Lung (tissue), 12 donors: ENCODE results near the gene WWTR1. TPM values are rescaled to one million over a fixed set of nuclear protein-coding genes. Genes with fewer than 3 reads are reported as not detected.

Experiments
- ATAC-seq: fragments of 200-7000 bp; cut with Tn5 transposase; one replicate; pipeline ENCODE4 v1.9.1; 2020; ENCODE audit warnings: moderate number of reproducible peaks; ENCODE audit not compliant: insufficient read depth, low FRiP score
- DNase-seq, 3 donors: peaks; one replicate each; pipeline ENCODE4 v3.0.0-alpha.2; 2013 to 2017
- H3K27ac ChIP-seq, 2 donors: one replicate each; pipeline ENCODE4 v1.5.1; 2013; ENCODE audit warnings: mild to moderate bottlenecking in 2 of 2, moderate library complexity in 2 of 2, control low read depth in 1 of 2, inconsistent platforms in 1 of 2, low read depth in 1 of 2, low read length in 1 of 2
- H3K27me3 ChIP-seq, 3 donors: one replicate each; pipeline ENCODE4 v1.5.1; 2013; ENCODE audit warnings: low read length in 2 of 3; ENCODE audit not compliant: control insufficient read depth in 3 of 3, insufficient read depth in 3 of 3
- H3K36me3 ChIP-seq, 4 donors: one replicate each; pipeline ENCODE4 v1.5.1; 2013; ENCODE audit warnings: low read length in 4 of 4, mild to moderate bottlenecking in 1 of 4, moderate library complexity in 1 of 4; ENCODE audit not compliant: control insufficient read depth in 4 of 4, insufficient read depth in 4 of 4
- H3K4me1 ChIP-seq, 5 donors: one replicate each; pipeline ENCODE4 v1.5.1; 2013; ENCODE audit warnings: low read length in 5 of 5, mild to moderate bottlenecking in 2 of 5, moderate library complexity in 1 of 5; ENCODE audit not compliant: control insufficient read depth in 5 of 5, insufficient read depth in 5 of 5
- H3K4me3 ChIP-seq: one replicate; pipeline ENCODE4 v1.5.1; 2013; ENCODE audit warnings: mild to moderate bottlenecking, control low read depth, moderate library complexity
- H3K9ac ChIP-seq, 2 donors: one replicate each; pipeline ENCODE4 v1.5.1; 2013; ENCODE audit warnings: low read length in 2 of 2, control low read depth in 1 of 2; ENCODE audit not compliant: insufficient read depth in 1 of 2
- H3K9me3 ChIP-seq, 4 donors: one replicate each; pipeline ENCODE4 v1.5.1; 2013; ENCODE audit warnings: low read length in 3 of 4, mild to moderate bottlenecking in 1 of 4, moderate library complexity in 1 of 4; ENCODE audit not compliant: control insufficient read depth in 4 of 4, insufficient read depth in 3 of 4
- WGBS, 2 donors: extraction: QIAGEN DNeasy Blood & Tissue Kit; methylation state at CpG; one replicate each; pipeline ENCODE4 v1.1.7; 2013; 5-methylcytosine and 5-hydroxymethylcytosine counted together
- polyA plus RNA-seq, 2 donors: library from polyadenylated mRNA; stranded (reverse); fragments of 200-250 nt; gene quantifications; one replicate each; pipeline ENCODE4 v1.2.1, GENCODE V29; 2013
- total RNA-seq, 2 donors: library from RNA; depleted of rRNA in 1 of 2; stranded (reverse); fragments of >200 nt in 1 of 2; gene quantifications; one replicate each; pipeline ENCODE4 v1.2.1, GENCODE V29; 2014 to 2021
- TF ChIP-seq, protein P1 (sequence below): IDR thresholded peaks from 2 replicates; pipeline ENCODE4 v1.5.1; 2012; ENCODE audit warnings: mild to moderate bottlenecking; ENCODE audit errors: control extremely low read depth, extremely low read depth
- donor health status: control.
- donor health status: control.
- donor health status: Bipolar disorder and iron deficiency.
- donor health status: healthy.
- donor health status: DM: yes; HTN: yes; CAD: no.

WWTR1 gene
- total and polyA plus RNA-seq, 4 donors = 29.3 to 186 (median 63.4) TPM

DNA sequence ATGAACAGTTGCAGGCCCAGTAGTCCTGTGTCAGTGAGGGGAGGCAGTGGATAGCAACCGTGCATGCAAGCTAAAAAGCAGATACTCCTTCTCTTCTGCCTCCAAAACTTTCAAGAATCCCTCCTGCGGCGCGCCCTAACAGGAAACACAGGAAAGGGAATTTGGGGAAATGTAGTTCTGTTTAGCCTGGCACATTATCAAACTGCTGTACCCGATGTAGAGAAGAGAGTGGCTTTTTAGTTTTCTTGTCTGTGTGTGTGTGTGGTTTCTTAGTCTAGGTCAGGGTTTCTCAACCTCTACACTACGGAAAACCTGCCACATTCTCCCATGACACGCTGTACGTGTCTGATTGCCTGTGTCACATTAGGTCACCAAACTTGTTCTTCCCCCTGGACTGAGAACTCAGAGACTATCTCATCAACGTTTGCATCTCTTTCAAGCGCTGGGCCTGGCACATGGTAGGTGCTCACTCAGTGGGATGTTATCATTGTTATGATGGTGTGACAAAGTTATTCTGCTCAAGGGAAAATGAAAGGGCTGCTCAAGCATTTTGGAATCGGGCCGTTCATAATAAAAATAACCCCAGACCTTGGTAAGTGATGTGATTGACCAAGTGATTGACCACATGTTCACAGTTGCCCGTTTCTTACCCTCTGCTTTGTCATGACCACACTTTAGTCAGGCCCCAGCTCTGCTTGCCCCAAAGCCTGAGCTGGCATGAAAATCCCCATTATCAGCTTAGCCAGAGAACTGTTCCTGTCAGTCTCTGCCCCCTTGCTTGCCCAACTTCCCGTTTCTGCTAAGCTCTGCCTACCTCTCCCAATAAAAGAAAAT is 150.1 kb downstream of the WWTR1 start:
- H3K27ac ChIP-seq = peak overlapping the region in 1 of 2 donors; percentile 90
- H3K9ac ChIP-seq = no peak overlapping the region
- no peak overlapping the region for H3K4me3 ChIP-seq
- 12 to 18% methylated on average over 14 of the region's 14 CpGs for WGBS, 2 donors
- no peaks in the 10 kb centered on the region for H3K27me3 ChIP-seq
- H3K9me3 ChIP-seq = no peaks in the 10 kb centered on the region
- ATAC-seq (peak; percentile 54), DNase-seq (peak in 1 of 3 donors; percentile 22)
- H3K4me1 ChIP-seq = peaks cover 0 to 8% (median 5%) of the 10 kb centered on the region in 5 donors
- H3K36me3 ChIP-seq = no peaks in the 10 kb centered on the region
- TF ChIP-seq, protein P1, sequence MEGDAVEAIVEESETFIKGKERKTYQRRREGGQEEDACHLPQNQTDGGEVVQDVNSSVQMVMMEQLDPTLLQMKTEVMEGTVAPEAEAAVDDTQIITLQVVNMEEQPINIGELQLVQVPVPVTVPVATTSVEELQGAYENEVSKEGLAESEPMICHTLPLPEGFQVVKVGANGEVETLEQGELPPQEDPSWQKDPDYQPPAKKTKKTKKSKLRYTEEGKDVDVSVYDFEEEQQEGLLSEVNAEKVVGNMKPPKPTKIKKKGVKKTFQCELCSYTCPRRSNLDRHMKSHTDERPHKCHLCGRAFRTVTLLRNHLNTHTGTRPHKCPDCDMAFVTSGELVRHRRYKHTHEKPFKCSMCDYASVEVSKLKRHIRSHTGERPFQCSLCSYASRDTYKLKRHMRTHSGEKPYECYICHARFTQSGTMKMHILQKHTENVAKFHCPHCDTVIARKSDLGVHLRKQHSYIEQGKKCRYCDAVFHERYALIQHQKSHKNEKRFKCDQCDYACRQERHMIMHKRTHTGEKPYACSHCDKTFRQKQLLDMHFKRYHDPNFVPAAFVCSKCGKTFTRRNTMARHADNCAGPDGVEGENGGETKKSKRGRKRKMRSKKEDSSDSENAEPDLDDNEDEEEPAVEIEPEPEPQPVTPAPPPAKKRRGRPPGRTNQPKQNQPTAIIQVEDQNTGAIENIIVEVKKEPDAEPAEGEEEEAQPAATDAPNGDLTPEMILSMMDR = no peak

- Histone ChIP-seq H3K4me1 (peaks cover 0 to 8% (median 5%) of the 10 kb centered on the region in 5 donors), H3K4me3 (no peak overlapping the region), H3K9me3 (no peaks in the 10 kb centered on the region), H3K27ac (peak overlapping the region in 1 of 2 donors; percentile 86), H3K9ac (no peak overlapping the region), H3K27me3 (no peaks in the 10 kb centered on the region), H3K36me3 (no peaks in the 10 kb centered on the region)
- WGBS, 2 donors = 35 to 67% methylated on average over 2 of the region's 2 CpGs
- DNase-seq (no peak), ATAC-seq (no peak)
- TF ChIP-seq, protein P1 = no peak
Measured at GRCh38 chr3:149506965-149507364, 150.9 kb downstream of the WWTR1 start.

DNA sequence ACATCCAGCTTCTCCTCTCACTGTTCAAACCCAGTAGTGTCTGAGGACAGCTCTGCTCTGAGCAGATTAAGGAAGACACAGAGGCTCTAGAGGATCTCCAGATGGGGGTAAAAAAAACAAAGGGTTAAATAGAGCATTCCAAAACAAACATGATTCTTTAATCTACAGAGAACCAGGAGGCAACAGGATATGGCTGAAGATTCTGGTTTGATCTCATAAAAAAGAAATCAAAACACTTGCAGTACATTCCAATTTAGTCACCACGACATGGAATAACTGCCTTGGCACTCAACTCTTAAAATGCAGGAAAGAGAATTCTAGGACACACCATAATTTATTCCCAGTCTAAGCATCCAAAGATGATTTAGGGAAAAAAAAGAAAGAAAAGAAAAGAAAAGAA is 151.3 kb downstream of the WWTR1 start:
- no peaks in the 10 kb centered on the region for H3K36me3 ChIP-seq
- no peak overlapping the region for H3K27ac ChIP-seq
- WGBS, 2 donors = 35 to 78% methylated on average over 1 of the region's 1 CpG
- DNase-seq (no peak), ATAC-seq (no peak)
- H3K9me3 ChIP-seq = no peaks in the 10 kb centered on the region
- peaks cover 0 to 8% (median 5%) of the 10 kb centered on the region in 5 donors for H3K4me1 ChIP-seq
- no peaks in the 10 kb centered on the region for H3K27me3 ChIP-seq
- TF ChIP-seq, protein P1 = no peak
- H3K4me3 ChIP-seq = no peak overlapping the region
- H3K9ac ChIP-seq = no peak overlapping the region
